T-helper 2 cell (primary cell): Measurements from ENCODE around the gene ATE1.
"Not testable (repeated sequence)": the region's sequence is repeated elsewhere in the genome, so short reads cannot be mapped to it uniquely, and the experiment has no call there.

Experiments used
- DNase-seq, 5 experiments: peaks; one replicate each; pipeline versions ENCODE4 v3.0.0 to v3.0.0-alpha.2; 2012 to 2022

The ATE1 gene

GRCh38 chr10:121732172-121732571, 195.7 kb downstream of the ATE1 start:
- DNase-seq, result no peak

- DNase-seq, result no peak
These were observed 203.5 kb downstream of the ATE1 start for GRCh38 chr10:121724282-121724681.

- DNase-seq, result no peak
These were observed 205.2 kb downstream of the ATE1 start for GRCh38 chr10:121722665-121723064.

- no peak for DNase-seq
These were observed 206.6 kb downstream of the ATE1 start for GRCh38 chr10:121721257-121721656.

GRCh38 chr10:121715969-121716368, 211.9 kb downstream of the ATE1 start:
- DNase-seq, result no peak

- no peak for DNase-seq
These were observed 212.8 kb downstream of the ATE1 start for GRCh38 chr10:121715076-121715475.

GRCh38 chr10:121713486-121713885, 214.3 kb downstream of the ATE1 start:
- DNase-seq, result no peak

GRCh38 chr10:121710971-121711370, 216.9 kb downstream of the ATE1 start:
- no peak for DNase-seq

- DNase-seq, result no peak
These were observed 217.6 kb downstream of the ATE1 start for GRCh38 chr10:121710207-121710606.

GRCh38 chr10:121709675-121710073, 218.2 kb downstream of the ATE1 start:
- no peak for DNase-seq

GRCh38 chr10:121708728-121709674, 218.8 kb downstream of the ATE1 start:
- no peak for DNase-seq

GRCh38 chr10:121702351-121703320, 225.2 kb downstream of the ATE1 start:
- DNase-seq, result no peak

- no peak for DNase-seq
These were observed 227.4 kb downstream of the ATE1 start for GRCh38 chr10:121700416-121700815.

- not testable (repeated sequence) for DNase-seq
These were observed 228.1 kb downstream of the ATE1 start for GRCh38 chr10:121699703-121700102.

- no peak for DNase-seq
These were observed 228.9 kb downstream of the ATE1 start for GRCh38 chr10:121698902-121699301.

- no peak for DNase-seq
These were observed 229.5 kb downstream of the ATE1 start for GRCh38 chr10:121698336-121698735.

GRCh38 chr10:121696854-121697253, 231.0 kb downstream of the ATE1 start:
- peak in 1 of 5 experiments; percentile 7 for DNase-seq

GRCh38 chr10:121695731-121696464, 231.9 kb downstream of the ATE1 start:
- no peak for DNase-seq

- DNase-seq, result no peak
These were observed 232.7 kb downstream of the ATE1 start for GRCh38 chr10:121694966-121695643.

- no peak for DNase-seq
These were observed 233.4 kb downstream of the ATE1 start for GRCh38 chr10:121694327-121694965.

- no peak for DNase-seq
These were observed 235.2 kb downstream of the ATE1 start for GRCh38 chr10:121692626-121693025.
